HG03196 (cell line): ENCODE data around the gene MRFAP1.
A peak's percentile ranks its signal among the peaks of the same experiment; 100 is the strongest.
"Not testable (repeated sequence)": the region's sequence is repeated elsewhere in the genome, so short reads cannot be mapped to it uniquely, and the experiment has no call there.

Experiments
- ATAC-seq: cut with Tn5 transposase; IDR thresholded peaks from one replicate; pipeline ENCODE4 v1.9.1; 2021; ENCODE audit not compliant: unreplicated experiment

Gene MRFAP1

DNA sequence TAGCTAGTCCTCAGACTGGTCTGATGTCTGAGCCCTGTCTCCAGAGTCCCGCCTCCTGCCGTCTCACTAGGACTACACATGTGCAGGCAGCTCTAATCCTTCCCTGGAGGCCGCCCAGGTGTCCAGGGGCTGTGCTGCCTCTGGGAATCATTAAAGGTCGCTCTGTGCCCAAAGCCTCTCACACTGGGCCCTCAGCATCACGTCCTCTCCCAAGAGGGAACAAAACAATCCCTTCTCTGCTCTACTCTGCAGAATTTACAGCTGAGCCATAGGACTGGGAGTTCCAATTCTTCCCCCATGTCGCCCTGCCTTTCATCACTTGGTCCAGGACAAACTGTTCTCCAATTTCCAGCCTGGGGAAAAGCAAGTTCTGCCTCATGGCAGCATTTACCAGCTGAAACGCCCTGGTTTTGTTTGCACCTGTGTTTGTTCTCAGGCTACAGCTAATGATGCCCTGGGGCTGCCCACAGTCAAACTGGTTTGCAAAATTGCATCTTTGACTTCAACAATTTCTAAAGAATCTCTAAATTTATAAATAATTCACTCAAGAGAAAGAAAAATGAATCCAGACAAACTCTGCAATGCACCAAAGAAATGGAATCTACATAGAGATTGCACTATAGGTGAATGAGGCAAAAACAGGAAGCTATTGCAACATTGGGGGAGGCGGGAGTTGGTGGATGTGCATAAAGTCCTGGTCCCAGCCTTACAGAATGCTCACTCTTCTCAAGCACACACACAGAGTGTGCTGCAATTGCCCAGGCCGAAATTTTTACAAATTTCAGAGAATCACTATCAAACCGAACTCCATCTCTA is 7.2 kb upstream of the MRFAP1 start:
- no peak for ATAC-seq

DNA sequence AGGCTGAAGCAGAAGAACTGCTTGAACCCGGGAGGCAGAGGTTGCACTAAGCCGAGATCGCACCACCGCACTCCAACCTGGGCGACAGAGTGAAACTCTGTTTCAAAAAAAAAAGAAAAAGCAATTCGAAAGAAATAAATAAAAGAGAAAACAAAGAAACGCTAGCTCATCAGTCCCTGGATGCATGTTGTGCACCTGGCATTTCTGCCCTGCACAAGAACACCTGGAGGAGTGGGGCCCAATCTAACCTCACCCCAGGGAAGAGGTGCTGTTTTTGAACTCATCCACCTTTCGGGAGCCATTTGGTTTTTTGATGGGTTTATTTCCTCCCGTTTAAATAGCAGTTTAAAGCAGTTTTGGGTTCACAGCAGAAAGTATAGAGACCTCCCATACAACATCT is 5.7 kb upstream of the MRFAP1 start:
- no peak for ATAC-seq

DNA sequence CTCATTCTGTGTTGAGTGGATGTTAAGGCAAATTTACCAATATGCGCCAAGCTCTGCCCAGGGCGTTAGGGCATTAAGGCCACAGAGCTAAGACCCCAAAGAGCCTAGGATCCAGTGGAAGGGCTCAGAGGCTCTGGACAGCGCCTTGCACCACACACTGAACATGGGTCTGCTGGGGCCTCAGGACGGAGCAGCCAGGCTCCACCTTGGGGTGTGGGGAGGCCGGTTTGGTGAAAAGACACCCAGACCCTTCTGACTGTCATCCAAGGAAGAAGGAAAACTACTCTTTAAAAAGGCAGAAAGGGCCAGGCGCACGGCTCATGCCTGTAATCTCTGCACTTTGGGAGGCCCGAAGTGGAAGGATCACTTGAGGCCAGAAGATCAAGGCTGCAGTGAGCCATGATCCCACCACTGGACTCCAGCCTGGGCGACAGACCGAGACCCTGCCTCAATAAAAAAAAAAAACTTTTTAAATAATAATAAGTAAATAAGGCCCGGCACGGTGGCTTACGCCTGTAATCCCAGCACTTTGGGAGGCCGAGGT is 1.3 kb upstream of the MRFAP1 start:
- ATAC-seq: no peak

DNA sequence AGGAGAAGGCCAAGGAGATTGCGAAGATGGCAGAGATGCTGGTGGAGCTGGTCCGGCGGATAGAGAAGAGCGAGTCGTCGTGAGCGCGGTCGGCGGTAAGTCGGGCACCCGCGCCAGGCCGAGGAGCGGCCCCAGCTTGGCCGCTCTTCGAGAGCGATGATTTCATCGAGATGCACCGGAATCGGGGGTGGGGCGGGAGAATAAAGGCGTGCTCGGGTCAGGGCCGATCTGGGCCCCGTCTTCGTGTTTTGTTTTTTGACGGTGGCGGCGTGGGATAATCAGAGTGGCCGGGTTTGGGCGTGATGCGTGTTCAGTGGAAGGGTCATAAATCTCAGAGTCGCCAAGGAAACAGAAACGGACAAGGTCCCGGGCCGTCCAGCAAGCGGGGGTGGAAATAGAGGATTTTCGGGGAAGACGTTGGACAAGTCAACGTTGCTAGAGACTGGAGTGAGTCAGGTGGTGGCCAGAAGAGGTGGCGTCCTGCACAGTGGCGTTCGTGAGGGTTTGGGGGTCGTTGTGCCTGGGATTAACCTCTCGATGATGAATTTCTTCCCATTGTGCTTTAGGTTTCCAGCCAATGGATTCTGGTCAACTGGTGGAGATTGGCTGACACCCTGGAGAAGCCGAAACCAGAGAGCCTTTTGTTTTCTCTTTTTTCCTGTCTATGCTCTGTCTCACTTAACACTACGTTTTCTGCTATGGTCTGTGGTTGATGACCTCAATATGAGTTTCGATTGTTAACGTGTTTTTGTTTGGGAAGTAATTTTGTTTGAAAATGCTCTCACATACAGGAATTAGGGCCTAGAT is 882 bp downstream of the MRFAP1 start:
- peak; percentile 31 for ATAC-seq

DNA sequence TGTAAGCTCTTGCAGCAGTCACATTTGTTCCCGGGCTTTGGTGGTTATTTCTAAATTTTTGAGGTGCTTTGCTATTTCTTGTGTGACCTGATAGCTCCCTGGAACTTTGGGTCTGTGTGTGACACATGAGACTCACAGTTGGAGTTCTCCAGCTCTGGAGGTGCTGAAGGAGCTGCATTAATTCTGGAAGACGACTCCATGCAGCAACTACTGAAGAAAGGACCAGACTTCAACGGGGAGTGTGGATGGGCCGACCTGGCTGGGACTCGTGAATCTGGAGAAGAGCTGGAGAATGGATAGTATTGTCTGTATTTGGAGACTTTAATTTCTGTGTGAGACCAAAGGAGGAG is 1.5 kb downstream of the MRFAP1 start:
- no peak for ATAC-seq

DNA sequence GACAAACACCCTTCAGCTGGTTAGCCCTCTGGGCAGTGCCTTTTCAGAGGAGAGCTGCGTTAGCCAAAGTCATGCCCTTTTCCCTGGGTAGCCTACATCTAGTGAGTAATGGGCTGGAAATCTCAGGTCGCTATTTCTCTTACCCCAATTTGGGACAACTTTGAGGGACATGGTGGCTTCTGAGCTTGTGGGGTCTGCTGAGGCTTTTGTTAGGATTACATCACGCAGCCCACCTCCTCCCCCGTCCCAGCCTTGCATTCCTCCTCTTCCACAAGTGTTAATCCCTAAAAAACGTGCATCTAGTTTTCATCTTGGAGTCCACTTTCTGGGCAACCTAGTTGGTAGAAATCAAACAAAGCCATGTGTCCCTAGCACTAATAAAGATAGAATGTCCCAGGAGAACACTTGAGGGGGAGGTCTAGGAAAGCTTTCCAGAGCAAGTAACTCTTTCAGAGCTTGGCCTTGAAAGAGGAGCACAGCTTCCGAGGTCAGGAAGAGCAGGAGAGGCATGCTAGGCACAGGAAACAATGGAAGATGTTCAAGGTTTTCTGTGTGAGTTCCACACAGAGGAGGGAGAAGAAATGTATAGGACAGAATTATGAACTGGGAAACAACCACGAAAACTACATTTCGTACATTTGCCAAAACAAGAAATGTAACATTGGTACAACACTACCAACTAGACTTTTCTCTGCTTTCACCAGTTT is 2.8 kb downstream of the MRFAP1 start:
- no peak for ATAC-seq

DNA sequence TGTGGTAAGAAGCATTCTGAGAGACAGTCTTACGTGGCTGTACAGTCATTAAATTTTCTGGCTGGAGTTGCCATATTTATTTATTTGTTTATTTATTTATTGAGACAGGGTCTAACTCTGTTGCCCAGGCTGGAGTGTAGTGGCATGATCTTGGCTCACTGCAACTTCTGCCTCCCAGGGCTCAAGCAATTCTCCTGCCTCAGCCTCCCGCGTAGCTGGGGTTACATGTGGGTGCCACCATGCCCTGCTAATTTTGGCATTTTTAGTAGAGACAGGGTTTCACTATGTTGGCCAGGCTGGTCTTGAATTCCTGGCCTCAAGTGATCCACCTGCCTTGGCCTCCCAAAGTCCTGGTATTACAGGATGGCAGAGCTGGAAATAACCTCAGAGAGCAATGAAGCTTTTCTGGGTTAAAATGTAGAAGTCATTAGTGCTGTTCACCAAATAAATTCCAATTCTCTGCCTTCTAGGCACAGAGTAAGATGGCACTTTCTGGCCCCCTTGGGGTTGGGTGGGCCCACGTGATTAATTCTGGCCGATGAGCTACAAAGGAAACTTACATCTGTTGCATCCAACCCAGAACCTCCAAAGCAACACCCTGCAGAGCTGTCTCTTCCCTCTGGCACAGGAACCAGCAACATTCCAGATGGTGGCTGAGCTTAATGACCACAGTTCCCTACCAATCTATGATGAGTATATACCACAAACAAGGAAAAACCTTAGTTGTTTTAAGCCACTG is 4.5 kb downstream of the MRFAP1 start:
- ATAC-seq: no peak

DNA sequence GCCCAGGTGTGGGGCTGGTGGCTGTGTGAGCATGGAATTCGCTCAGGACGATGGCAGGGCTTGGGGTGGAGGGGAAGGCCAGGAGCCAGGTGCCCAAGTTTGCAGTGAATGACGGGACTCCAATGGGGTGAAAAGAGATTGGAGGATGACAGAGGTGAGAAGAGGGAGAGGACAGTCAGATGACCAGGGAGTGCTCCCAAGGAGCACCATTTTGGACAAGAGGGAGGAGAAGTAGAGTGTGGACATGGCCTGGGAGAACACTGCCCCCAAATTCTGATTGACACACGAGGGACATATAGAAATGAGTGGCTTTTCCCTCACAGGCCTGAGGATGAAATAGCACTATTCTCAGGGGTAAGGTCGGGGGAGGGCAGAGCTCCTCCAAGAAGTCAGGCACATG is 6.7 kb downstream of the MRFAP1 start:
- ATAC-seq: no peak

DNA sequence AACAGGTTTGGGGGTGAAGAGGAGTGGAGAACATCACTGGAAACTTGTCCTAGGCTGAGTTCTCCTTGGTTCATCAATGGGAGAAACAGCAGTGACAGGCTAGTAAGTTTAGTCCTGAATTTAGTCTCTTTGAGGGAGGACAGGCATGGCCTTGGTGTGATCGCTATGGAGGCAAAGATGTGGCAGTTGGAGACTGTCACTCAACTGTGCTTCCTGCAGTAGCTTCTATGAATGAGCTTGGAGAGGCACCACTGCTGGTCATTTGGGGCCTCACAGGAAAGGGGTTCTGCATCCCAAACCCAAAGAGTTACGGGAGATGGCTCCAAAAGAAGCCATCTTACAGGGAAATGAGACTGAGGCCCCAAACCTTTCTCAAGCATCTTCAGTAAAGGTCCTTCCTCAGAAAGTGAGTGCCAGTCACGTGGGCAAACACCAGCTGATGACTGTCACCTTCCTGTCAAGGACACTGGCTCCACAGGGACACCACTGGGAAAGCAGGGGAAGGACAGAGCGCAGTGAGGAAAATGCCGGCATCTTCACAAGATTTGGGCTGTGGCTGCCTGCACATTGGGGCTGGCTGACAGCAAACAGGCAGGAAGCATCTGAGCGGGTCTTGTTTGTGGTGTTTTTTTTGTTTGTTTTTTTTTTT is 7.2 kb downstream of the MRFAP1 start:
- ATAC-seq: no peak

DNA sequence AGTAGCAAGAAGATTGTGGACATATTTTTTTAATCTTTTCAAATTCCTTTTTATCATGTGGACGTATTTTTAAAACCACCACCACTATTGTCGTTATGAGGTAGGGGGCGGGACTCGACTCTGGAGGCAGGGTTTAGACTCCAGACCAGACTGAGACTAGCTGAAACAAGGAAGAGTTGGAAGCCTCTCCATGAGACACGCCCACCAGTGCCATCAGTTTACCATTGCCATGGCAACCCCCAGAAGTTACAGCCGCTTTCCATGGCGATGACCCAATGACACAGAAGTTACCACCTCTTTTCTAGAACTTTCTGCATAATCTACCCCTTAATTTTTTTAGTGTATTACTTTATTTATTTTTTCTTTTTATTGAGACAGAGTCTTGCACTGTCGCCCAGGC is 8.7 kb downstream of the MRFAP1 start:
- ATAC-seq: no peak

DNA sequence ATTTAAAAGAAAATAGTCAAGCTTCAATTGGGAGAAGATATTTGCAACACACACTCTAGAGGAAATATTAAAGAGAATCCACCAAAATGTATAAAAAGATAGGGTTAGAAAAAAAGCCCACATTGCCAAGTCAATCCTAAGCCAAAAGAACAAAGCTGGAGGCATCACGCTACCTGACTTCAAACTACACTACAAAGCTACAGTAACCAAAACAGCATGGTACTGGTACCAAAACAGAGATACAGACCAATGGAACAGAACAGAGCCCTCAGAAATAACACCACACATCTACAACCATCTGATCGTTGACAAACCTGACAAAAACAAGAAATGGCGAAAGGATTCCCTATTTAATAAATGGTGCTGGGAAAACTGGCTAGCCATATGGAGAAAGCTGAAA is 13.7 kb downstream of the MRFAP1 start:
- ATAC-seq: not testable (repeated sequence)

DNA sequence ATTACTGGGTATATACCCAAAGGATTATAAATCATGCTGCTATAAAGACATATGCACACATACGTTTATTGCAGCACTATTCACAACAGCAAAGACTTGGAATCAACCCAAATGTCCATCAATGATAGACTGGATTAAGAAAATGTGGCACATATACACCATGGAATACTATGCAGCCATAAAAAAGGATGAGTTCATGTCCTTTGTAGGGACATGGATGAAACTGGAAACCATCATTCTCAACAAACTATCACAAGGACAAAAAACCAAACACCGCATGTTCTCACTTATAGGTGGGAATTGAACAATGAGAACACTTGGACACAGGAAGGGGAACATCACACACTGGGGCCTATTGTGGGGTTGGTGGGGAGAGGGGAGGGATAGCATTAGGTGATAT is 14.8 kb downstream of the MRFAP1 start:
- ATAC-seq: not testable (repeated sequence)

DNA sequence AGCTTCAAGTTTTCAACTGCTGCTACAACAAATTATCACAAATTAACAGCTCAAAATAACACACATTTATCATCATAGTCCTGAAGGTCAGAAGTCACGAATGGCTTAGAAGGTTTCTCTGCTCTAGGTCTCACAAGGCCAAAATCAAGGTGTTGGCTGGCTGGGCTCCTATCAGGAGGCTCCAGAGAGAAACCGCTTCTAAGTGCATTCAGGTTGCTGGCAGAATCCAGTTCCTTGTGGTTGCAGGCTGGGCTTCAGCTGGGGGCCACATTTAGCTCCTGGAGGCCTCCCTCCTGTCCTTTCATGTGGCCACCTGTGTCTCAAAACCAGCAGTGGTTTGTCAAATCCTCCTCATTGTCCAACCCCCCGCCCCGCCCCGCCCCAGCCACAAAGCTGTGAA is 15.4 kb downstream of the MRFAP1 start:
- ATAC-seq: no peak

DNA sequence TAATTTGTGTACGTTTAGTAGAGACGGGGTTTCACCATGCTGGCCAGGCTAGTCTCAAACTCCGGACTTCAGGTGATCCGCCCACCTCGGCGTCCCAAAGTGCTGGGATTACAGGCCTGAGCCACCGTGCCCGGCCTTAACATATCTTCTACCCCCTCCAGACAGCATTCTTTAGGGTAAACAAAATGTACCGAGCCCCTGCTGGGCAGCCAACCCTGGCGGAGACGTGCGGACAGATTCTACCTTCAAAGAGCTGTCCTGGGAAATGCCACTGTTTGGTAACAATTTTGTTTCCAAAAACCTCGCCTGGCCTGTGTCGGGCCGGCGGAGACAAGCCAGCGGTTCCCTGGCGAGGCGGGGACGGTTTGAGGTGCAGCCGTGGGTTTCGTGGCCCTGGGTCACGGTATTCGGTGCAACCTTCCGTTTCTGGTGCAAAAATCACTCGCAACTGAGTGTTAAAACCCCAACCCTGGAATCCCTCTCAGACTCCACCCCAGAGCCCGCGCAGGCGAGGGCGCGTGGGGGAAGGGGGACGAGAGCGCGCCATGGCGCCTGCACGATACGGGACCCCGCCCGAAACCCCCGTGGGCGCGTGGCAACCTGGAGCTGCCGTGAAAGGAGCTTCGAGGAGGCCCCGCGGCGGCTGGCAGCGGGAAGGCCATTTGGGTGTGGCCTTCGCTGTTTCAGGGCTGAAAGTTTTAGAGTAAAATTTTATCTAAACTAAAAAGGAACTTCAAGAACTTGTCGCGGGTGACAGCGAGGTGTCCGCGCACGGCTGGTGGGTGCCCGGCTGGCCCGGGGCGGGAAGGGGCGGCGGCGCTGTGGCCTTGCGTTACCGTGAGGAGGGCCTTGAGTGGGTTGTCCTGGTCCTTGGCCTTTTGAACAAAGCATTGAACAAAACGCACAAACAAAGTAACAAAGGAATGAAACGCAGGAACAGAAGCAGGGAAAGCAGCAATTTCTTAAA is 17.0 kb downstream of the MRFAP1 start:
- no peak for ATAC-seq

DNA sequence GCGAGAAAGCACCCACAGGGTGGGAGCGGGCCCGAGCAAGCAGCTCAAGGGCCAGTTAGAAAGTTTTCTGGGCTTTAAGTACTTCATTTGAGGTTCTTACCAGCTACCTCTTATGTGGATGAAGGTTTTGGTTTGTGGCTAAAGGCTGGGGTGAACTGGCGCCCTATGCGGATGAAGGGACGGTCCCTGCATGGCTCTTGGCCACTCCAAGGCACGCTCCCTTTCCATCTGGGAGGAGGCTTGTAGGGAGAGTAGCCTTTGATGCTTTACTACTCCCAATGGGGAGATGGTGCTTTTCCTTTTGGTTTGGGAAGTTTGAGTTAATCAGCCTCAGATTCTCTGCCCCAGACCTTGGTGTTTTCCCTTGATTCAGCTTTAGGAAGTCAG is 17.7 kb downstream of the MRFAP1 start:
- ATAC-seq: no peak

DNA sequence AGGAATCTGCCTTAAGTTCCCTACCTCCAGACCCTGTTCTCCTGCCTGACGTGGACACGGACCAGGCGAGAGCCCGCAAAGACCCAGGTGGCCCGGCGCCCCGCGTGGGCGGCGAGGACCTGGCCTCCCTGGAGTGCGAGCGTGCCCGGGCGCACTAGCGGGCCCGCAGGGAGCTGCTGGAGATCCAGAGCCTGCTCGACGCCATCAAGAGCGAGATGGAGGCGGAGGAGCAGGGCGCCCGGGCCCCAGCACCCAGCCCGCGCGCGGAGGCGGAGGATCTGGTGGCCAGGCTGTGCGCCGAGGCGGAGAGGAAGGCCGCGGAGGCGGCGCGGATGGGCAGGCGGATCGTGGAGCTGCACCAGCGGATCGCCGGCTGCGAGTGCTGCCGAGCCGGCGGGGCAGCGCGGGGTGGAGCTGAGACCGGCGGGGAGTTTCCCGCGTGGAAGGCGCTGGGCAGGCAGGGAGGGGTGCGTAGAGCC is 18.2 kb downstream of the MRFAP1 start:
- ATAC-seq: no peak

DNA sequence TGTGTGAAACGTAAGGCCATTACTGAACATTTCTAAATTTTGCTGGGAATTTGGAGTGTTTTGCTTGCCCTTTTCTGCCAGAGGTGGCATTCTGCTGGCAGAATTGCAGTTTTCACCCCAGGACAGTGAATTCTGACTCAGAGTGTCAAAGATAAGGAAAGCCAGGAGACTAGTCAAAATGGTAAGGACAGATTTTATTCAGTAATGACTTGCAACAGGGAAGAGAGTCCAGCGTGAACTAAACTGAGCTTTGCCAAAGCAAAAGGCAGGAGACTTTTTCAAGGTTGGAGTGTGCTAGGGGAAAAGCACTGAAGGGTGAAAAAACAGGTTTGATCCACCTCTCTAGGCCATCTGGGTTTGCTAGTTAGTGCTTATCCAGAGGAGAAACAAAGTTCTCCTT is 19.4 kb downstream of the MRFAP1 start:
- no peak for ATAC-seq

DNA sequence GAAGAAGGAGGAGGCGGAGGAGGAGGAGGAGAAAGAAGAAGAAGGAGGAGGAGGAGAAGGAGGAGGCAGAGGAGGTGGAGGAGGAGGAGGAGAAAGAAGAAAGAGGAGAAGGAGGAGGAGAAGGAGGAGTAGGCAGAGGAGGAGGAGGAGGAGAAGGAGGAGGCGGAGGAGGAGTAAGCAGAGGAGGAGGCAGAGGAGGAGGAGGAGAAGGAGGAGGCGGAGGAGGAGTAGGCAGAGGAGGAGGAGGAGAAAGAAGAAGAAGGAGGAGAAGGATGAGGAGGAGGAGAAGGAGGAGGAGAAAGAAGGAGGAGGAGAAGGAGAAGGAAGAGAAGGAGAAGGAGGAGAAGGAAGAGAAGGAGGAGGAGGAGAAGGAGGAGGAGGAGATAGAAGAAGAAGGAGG is 19.9 kb downstream of the MRFAP1 start:
- ATAC-seq: no peak

DNA sequence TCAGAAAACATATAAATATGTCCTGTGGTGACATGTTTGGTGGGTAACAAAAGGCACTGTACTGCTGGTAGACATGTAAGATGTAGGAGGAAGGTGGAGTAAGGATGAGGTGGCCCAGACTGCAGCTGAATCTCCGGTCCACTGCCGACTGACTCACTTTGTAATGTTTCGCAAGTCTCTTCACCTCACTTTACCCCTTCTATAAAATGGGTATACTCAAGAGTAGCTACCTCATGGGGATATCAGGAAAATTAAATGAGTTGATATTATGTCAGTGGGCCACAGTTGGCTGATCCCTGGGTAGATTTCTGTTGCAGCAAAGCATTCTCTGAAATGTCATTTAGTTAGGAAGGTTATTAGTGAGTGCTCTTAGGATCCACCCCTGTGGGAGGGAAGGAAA is 22.1 kb downstream of the MRFAP1 start:
- ATAC-seq: no peak
